Parathyroid adenoma (tissue), 2 donors: ENCODE measurements around the gene SELENOP.

ENCODE experiments used
- H2AFZ ChIP-seq: fragments of 300-600 bp; sonication (generic); one replicate; pipeline ENCODE4 v1.7.0; 2017; ENCODE audit warnings: antibody characterized with exemption, mild to moderate bottlenecking
- H3K27ac ChIP-seq: fragments of 300-600 bp; sonication (generic); one replicate; pipeline ENCODE4 v1.7.0; 2017
- H3K27me3 ChIP-seq: fragments of 300-600 bp; sonication (generic); one replicate; pipeline ENCODE4 v1.7.0; 2017; ENCODE audit warnings: low read length; ENCODE audit not compliant: control insufficient read depth, insufficient read depth
- H3K36me3 ChIP-seq: fragments of 300-600 bp; sonication (generic); one replicate; pipeline ENCODE4 v1.7.0; 2017; ENCODE audit warnings: low read length; ENCODE audit not compliant: control insufficient read depth, insufficient read depth
- H3K4me1 ChIP-seq: fragments of 300-600 bp; sonication (generic); one replicate; pipeline ENCODE4 v1.7.0; 2017; ENCODE audit warnings: control low read depth
- H3K4me2 ChIP-seq: fragments of 300-600 bp; sonication (generic); one replicate; pipeline ENCODE4 v1.7.0; 2017; ENCODE audit warnings: low read length
- H3K4me3 ChIP-seq: fragments of 300-600 bp; sonication (generic); one replicate; pipeline ENCODE4 v1.7.0; 2017; ENCODE audit warnings: low read depth, low read length
- H3K79me2 ChIP-seq: fragments of 300-600 bp; sonication (generic); one replicate; pipeline ENCODE4 v1.7.0; 2017; ENCODE audit warnings: control low read depth
- H3K9ac ChIP-seq: fragments of 300-600 bp; sonication (generic); one replicate; pipeline ENCODE4 v1.7.0; 2017; ENCODE audit warnings: mild to moderate bottlenecking
- H3K9me3 ChIP-seq: fragments of 300-600 bp; sonication (generic); one replicate; pipeline ENCODE4 v1.7.0; 2017; ENCODE audit warnings: low read length; ENCODE audit not compliant: control insufficient read depth
- TF ChIP-seq, protein P1 (sequence below): fragments of 300-600 bp; sonication (generic); IDR thresholded peaks from one replicate; pipeline ENCODE4 v1.7.0; 2017; ENCODE audit warnings: antibody characterized with exemption, mild to moderate bottlenecking
- donor health status: primary hyperparathyroidism.

The SELENOP gene

DNA sequence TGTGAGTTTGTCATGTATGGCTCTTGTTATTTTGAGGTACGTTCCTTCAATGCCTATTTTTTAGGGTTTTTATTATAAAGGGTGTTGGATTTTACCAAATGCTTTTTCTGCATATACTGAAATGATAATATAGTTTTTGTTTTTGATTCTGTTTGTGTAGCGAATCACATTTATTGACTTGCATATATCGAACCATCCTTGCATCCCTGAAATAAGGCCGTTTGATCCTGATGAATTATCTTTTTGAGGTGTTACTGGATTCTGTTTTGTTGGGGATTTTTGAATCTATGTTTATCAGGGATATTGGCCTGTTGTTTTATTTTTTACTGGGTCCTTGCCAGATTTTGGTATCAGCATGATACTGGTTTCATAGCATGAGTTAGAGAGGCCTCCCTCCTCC lies 25.9 kb downstream of the SELENOP start:
- Histone ChIP-seq H2AFZ (no peak overlapping the region), H3K4me3 (no peak overlapping the region), H3K4me1 (no peaks in the 10 kb centered on the region), H3K9me3 (no peaks in the 10 kb centered on the region), H3K9ac (no peak overlapping the region), H3K27me3 (no peaks in the 10 kb centered on the region), H3K79me2 (no peaks in the 10 kb centered on the region), H3K36me3 (no peaks in the 10 kb centered on the region), H3K27ac (no peak overlapping the region), H3K4me2 (no peak overlapping the region)
- TF ChIP-seq, protein P1, sequence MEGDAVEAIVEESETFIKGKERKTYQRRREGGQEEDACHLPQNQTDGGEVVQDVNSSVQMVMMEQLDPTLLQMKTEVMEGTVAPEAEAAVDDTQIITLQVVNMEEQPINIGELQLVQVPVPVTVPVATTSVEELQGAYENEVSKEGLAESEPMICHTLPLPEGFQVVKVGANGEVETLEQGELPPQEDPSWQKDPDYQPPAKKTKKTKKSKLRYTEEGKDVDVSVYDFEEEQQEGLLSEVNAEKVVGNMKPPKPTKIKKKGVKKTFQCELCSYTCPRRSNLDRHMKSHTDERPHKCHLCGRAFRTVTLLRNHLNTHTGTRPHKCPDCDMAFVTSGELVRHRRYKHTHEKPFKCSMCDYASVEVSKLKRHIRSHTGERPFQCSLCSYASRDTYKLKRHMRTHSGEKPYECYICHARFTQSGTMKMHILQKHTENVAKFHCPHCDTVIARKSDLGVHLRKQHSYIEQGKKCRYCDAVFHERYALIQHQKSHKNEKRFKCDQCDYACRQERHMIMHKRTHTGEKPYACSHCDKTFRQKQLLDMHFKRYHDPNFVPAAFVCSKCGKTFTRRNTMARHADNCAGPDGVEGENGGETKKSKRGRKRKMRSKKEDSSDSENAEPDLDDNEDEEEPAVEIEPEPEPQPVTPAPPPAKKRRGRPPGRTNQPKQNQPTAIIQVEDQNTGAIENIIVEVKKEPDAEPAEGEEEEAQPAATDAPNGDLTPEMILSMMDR = no peak

DNA sequence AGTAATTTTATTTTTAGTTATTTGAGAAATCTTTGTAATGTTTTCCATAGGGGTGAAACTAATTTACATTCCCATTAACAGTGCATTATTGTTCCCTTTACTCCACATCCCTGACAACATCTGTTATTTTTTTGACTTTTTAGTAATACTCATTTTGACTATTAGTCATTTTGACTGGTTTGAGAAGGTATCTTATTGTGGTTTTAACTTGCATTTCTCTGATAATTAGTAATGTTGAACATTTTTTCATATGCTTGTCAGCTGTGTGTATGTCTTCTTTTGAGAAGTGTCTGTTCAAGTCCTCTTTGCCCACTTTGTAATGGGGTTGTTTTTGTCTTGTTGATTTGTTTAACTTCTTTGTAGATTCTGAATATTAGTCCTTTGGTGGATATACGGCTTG lies 27.6 kb downstream of the SELENOP start:
- no peaks in the 10 kb centered on the region for H3K36me3 ChIP-seq
- H3K9ac ChIP-seq = no peak overlapping the region
- no peak overlapping the region for H2AFZ ChIP-seq
- H3K4me3 ChIP-seq = no peak overlapping the region
- H3K27me3 ChIP-seq = no peaks in the 10 kb centered on the region
- H3K4me2 ChIP-seq = no peak overlapping the region
- TF ChIP-seq, protein P1 = no peak
- no peaks in the 10 kb centered on the region for H3K4me1 ChIP-seq
- H3K9me3 ChIP-seq = no peaks in the 10 kb centered on the region
- no peak overlapping the region for H3K27ac ChIP-seq
- no peaks in the 10 kb centered on the region for H3K79me2 ChIP-seq

DNA sequence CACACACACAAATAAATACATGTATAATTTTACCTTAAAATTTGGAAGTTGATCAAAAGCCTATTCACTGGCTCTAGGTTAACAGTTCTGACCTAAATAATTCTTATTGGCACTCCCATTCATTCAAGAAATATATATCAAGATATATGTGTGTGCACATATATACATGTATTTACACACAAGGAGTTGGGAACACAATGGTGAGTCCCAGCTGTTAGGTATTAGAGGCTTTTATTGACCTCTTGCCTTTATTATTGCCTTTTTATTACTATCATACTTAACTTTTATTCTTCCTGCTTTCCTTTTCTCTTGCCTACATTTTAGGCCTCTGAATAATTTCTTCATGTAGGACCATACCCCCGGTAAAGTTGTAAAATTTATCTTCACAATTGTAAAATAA lies 30.1 kb downstream of the SELENOP start:
- H3K9ac ChIP-seq = no peak overlapping the region

GRCh38 chr5:42779083-42779482 lies 32.6 kb downstream of the SELENOP start:
- no peak overlapping the region for H2AFZ ChIP-seq
- no peak overlapping the region for H3K4me3 ChIP-seq
- H3K9me3 ChIP-seq = no peaks in the 10 kb centered on the region
- H3K9ac ChIP-seq = no peak overlapping the region
- TF ChIP-seq, protein P1 = no peak
- H3K4me1 ChIP-seq = no peaks in the 10 kb centered on the region
- no peaks in the 10 kb centered on the region for H3K36me3 ChIP-seq
- no peaks in the 10 kb centered on the region for H3K27me3 ChIP-seq
- no peaks in the 10 kb centered on the region for H3K79me2 ChIP-seq
- H3K27ac ChIP-seq = no peak overlapping the region
- no peak overlapping the region for H3K4me2 ChIP-seq

More for the DNA sequence above, 30.1 kb downstream of the SELENOP start:
- H3K27ac ChIP-seq = no peak overlapping the region
- no peaks in the 10 kb centered on the region for H3K27me3 ChIP-seq
- H3K4me3 ChIP-seq = no peak overlapping the region
- H3K4me1 ChIP-seq = no peaks in the 10 kb centered on the region
- H3K79me2 ChIP-seq = no peaks in the 10 kb centered on the region
- TF ChIP-seq, protein P1 = no peak
- H3K4me2 ChIP-seq = no peak overlapping the region
- H3K9me3 ChIP-seq = no peaks in the 10 kb centered on the region
- H2AFZ ChIP-seq = no peak overlapping the region
- H3K36me3 ChIP-seq = no peaks in the 10 kb centered on the region

DNA sequence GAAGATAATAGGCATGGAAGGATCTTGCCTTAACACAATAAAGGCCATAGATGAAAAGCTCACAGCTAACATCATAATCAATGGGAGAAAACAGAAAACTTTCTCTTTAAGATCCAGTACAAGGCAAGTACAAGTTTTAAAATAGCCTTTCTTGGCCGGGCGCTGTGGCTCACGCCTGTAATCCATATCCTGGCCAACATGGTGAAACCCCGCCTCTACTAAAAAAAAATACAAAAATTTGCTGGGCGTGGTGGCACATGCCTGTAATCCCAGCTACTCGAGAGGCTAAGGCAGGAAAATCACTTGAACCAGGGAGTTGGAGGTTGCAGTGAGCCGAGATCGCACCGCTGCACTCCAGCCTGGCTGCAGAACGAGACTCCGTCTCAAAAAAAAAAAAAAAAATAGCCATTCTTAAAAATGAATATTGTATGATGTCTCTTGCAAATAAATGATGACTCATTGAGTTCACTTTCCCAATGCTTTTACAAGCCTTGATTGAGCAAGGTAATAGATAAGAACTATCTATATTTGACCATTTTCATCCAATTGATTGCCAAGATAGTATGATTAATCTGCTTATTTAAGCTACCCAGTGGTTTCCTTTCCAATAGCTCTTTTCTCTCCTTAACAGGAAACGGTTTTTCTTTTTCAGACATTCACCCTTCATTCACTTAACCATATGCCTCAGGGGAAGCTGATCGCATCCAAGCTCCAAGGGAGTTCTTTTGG lies 39.3 kb downstream of the SELENOP start:
- Histone ChIP-seq H3K9ac (no peak overlapping the region), H3K79me2 (no peaks in the 10 kb centered on the region), H2AFZ (no peak overlapping the region), H3K4me1 (no peaks in the 10 kb centered on the region), H3K4me3 (no peak overlapping the region), H3K9me3 (no peaks in the 10 kb centered on the region), H3K36me3 (no peaks in the 10 kb centered on the region), H3K27ac (no peak overlapping the region), H3K27me3 (no peaks in the 10 kb centered on the region), H3K4me2 (no peak overlapping the region)
- TF ChIP-seq, protein P1 = no peak
